ENCODE data around the gene SIGLEC12.
A peak's percentile ranks its signal among the peaks of the same experiment; 100 is the strongest.

DNA sequence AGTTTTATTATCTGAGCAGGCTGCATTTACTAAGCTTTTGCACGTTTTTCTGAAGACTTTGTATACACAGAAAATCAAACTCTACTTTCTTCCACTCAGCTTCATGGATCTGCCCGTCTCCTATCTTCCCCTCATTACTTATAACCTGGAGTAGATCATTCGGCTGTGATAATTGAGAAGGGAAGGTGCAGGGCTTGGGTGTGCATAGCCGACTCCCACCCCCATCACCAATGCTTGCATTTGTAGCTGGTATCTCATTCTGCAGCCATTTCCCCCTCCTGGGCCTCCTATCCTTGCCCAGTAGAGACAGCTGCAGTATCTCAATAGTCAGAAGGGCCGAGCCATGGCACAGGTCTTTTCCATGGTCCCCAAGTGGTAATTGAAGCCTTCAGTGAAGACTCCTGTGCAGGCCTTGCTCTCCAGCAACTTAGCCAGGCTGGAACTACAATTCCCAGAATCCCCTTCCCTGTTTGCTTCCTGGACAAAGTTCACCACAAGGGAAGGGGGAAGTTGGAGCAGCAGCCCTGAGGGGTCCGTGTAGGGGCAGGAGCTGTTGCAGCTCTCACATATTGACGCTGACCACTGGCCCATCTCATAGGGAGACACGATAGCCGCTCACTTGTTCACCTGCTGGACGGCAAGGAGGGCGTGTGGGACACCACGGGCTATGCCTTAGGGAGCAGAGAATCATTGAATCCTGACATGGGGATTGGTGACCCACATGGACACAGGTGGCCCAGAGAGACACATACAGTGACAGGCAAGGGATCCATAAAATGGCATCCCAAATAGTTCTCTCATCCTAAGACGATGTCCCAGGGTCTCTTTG, 41.2 kb downstream of the SIGLEC12 start:
- TF ChIP-seq SREBF2 (IDR thresholded peaks at IDR 0.05) (no peak), EP300 (IDR thresholded peaks at IDR 0.05) (no peak), GATA3 (IDR thresholded peaks at IDR 0.05; ENCODE audit: borderline replicate concordance) (no peak), POLR2A (IDR thresholded peaks at IDR 0.05; ENCODE audit: low read length) (0 out of 2 replicates have a peak, but pooled peaks have one; percentile 14), CHD2 (IDR thresholded peaks at IDR 0.05; ENCODE audit: low read length, partially characterized antibody) (no peak), POLR2AphosphoS2 (conservative IDR thresholded peaks at IDR 0.05; ENCODE audit: low read length) (no peak), RFX5 (IDR thresholded peaks at IDR 0.05) (no peak), FOSL2 (IDR thresholded peaks at IDR 0.05) (no peak), FOSL2 (CRISPR knock-in tag; IDR thresholded peaks at IDR 0.05) (no peak), HOXB5 (CRISPR knock-in tag; IDR thresholded peaks at IDR 0.05) (no peak)
- TF ChIP-seq, protein P1, sequence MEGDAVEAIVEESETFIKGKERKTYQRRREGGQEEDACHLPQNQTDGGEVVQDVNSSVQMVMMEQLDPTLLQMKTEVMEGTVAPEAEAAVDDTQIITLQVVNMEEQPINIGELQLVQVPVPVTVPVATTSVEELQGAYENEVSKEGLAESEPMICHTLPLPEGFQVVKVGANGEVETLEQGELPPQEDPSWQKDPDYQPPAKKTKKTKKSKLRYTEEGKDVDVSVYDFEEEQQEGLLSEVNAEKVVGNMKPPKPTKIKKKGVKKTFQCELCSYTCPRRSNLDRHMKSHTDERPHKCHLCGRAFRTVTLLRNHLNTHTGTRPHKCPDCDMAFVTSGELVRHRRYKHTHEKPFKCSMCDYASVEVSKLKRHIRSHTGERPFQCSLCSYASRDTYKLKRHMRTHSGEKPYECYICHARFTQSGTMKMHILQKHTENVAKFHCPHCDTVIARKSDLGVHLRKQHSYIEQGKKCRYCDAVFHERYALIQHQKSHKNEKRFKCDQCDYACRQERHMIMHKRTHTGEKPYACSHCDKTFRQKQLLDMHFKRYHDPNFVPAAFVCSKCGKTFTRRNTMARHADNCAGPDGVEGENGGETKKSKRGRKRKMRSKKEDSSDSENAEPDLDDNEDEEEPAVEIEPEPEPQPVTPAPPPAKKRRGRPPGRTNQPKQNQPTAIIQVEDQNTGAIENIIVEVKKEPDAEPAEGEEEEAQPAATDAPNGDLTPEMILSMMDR (IDR thresholded peaks at IDR 0.05) = no peak
- TF ChIP-seq, protein P2, sequence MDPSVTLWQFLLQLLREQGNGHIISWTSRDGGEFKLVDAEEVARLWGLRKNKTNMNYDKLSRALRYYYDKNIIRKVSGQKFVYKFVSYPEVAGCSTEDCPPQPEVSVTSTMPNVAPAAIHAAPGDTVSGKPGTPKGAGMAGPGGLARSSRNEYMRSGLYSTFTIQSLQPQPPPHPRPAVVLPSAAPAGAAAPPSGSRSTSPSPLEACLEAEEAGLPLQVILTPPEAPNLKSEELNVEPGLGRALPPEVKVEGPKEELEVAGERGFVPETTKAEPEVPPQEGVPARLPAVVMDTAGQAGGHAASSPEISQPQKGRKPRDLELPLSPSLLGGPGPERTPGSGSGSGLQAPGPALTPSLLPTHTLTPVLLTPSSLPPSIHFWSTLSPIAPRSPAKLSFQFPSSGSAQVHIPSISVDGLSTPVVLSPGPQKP (IDR thresholded peaks at IDR 0.05; ENCODE audit: low read depth, low read length) = no peak
- TF ChIP-seq, protein P3, sequence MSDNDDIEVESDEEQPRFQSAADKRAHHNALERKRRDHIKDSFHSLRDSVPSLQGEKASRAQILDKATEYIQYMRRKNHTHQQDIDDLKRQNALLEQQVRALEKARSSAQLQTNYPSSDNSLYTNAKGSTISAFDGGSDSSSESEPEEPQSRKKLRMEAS (IDR thresholded peaks at IDR 0.05) = no peak
- TF ChIP-seq, protein P4, sequence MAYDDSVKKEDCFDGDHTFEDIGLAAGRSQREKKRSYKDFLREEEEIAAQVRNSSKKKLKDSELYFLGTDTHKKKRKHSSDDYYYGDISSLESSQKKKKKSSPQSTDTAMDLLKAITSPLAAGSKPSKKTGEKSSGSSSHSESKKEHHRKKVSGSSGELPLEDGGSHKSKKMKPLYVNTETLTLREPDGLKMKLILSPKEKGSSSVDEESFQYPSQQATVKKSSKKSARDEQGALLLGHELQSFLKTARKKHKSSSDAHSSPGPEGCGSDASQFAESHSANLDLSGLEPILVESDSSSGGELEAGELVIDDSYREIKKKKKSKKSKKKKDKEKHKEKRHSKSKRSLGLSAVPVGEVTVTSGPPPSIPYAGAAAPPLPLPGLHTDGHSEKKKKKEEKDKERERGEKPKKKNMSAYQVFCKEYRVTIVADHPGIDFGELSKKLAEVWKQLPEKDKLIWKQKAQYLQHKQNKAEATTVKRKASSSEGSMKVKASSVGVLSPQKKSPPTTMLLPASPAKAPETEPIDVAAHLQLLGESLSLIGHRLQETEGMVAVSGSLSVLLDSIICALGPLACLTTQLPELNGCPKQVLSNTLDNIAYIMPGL (CRISPR knock-in tag; IDR thresholded peaks at IDR 0.05; ENCODE audit: borderline replicate concordance) = no peak
